ENCODE results near the gene TANC1. TPM values are rescaled to one million over a fixed set of nuclear protein-coding genes. Genes with fewer than 3 reads are reported as not detected.
A peak's percentile ranks its signal among the peaks of the same experiment; 100 is the strongest.

Gene TANC1
- 16.1 and 18.6 TPM in 2 replicates for total RNA-seq (2014; rRNA removed; shearing (Covaris generic))

GRCh38 chr2:158968396-158969161 lies at the start of gene TANC1:
TANC1 (plus strand) TSS chr2:158968640; CDS start chr2:159065911, 97,271 bp downstream.
- DNase-seq (ENCODE audit: low spot score) = peak; percentile 92

- no peak for DNase-seq (ENCODE audit: low spot score)
Observed at GRCh38 chr2:158921599-158922408, 46.6 kb upstream of the TANC1 start.

GRCh38 chr2:158922601-158923000 lies 45.8 kb upstream of the TANC1 start:
- DNase-seq (ENCODE audit: low spot score) = no peak

- no peak for DNase-seq (ENCODE audit: low spot score)
Observed at GRCh38 chr2:158923180-158923594, 45.3 kb upstream of the TANC1 start.

- DNase-seq (ENCODE audit: low spot score) = no peak
Observed at GRCh38 chr2:158923641-158924040, 44.8 kb upstream of the TANC1 start.

- peak; percentile 38 for DNase-seq (ENCODE audit: low spot score)
Observed at GRCh38 chr2:158926478-158926948, 41.9 kb upstream of the TANC1 start.

GRCh38 chr2:158928515-158928914 lies 39.9 kb upstream of the TANC1 start:
- DNase-seq (ENCODE audit: low spot score) = no peak

- peak; percentile 26 for DNase-seq (ENCODE audit: low spot score)
Observed at GRCh38 chr2:158928965-158929364, 39.5 kb upstream of the TANC1 start.

GRCh38 chr2:158931572-158931971 lies 36.9 kb upstream of the TANC1 start:
- no peak for DNase-seq (ENCODE audit: low spot score)

GRCh38 chr2:158932131-158932645 lies 36.3 kb upstream of the TANC1 start:
- DNase-seq (ENCODE audit: low spot score) = no peak

- no peak for DNase-seq (ENCODE audit: low spot score)
Observed at GRCh38 chr2:158934170-158934569, 34.3 kb upstream of the TANC1 start.

- DNase-seq (ENCODE audit: low spot score) = no peak
Observed at GRCh38 chr2:158935617-158936016, 32.8 kb upstream of the TANC1 start.

GRCh38 chr2:158936978-158937377 lies 31.5 kb upstream of the TANC1 start:
- no peak for DNase-seq (ENCODE audit: low spot score)

- no peak for DNase-seq (ENCODE audit: low spot score)
Observed at GRCh38 chr2:158940356-158940755, 28.1 kb upstream of the TANC1 start.

GRCh38 chr2:158943973-158944372 lies 24.5 kb upstream of the TANC1 start:
- no peak for DNase-seq (ENCODE audit: low spot score)

GRCh38 chr2:158948964-158949699 lies 19.3 kb upstream of the TANC1 start:
- no peak for DNase-seq (ENCODE audit: low spot score)

- DNase-seq (ENCODE audit: low spot score) = no peak
Observed at GRCh38 chr2:158953454-158953853, 15.0 kb upstream of the TANC1 start.

- peak; percentile 85 for DNase-seq (ENCODE audit: low spot score)
Observed at GRCh38 chr2:158953926-158954763, 14.3 kb upstream of the TANC1 start.

GRCh38 chr2:158955842-158956365 lies 12.5 kb upstream of the TANC1 start:
- DNase-seq (ENCODE audit: low spot score) = no peak

GRCh38 chr2:158958365-158958764 lies 10.1 kb upstream of the TANC1 start:
- no peak for DNase-seq (ENCODE audit: low spot score)

All from HT-29 (cell line).